Measurements from ENCODE around the gene DBF4.
"Not testable (repeated sequence)": the region's sequence is repeated elsewhere in the genome, so short reads cannot be mapped to it uniquely, and the experiment has no call there.

DBF4 gene

DNA sequence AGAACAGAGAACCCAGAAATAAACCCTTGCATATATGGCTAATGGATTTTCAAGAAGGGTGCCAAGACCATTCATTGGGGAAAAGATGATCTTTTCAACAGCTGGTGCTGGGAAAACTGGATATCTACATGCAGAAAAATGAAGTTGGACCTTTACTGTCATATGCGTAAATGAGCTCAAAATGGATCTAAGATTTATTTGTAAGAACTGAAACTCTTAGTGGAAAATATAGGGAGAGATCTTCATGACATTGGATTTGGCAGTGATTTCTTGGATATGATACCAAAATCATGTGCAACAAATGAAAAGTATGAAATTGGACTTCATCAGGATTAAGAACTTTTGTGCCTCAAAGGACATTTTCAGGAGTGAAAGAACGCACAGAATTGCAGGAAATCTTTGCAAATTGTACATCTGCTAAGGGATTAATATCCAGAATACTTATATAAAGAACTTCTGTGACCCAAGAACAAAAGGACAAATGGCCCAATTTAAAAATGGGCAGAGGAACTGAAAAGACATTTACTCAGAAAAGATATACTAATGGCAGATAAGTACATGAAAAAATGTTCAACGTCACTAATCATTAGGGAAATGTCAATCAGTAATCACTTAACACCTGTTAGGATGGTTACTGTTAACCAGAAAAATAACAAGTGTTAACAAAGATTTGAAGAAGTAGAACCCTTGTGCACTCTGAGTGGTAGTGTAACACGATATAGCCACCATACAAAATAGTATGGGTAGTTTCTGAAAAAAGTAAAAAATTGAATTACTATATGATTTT, 6.1 kb downstream of the DBF4 start:
- no peak for DNase-seq

DNA sequence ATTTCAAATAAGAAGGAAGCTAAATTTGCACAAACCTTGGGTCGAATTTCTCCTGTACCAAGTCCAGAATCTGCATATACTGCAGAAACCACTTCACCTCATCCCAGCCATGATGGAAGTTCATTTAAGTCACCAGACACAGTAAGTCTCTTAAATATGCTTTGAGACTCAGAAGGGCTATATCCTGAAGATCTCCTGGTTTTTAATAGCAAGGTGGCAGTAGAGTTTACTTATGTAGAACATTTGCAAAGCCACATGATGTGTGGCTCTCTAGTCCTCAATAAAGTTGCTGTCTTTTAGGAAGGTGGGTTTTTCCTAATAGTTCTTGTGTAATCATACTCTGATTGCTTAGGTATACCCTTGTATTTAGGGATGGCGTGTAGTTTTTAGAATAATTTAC, 8.7 kb downstream of the DBF4 start:
- DNase-seq = no peak

DNA sequence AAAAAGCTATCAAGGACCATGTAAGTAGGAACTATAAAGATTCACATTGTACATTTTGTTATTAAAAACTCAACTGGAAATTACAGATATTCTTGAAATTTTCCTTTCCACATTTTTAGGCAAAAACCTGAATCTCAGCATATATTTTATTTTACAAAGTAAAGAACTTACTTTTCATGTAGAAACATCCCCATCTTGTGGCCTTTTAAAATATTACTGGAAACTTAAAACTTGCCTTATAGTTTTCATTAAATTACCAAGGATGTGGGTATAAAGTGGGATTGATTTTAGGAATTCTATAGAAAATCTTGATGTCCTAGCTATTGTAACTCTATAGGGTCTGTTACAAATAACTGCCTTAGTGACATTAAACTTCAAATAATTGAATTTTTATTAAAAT, 10.6 kb downstream of the DBF4 start:
- no peak for DNase-seq

DNA sequence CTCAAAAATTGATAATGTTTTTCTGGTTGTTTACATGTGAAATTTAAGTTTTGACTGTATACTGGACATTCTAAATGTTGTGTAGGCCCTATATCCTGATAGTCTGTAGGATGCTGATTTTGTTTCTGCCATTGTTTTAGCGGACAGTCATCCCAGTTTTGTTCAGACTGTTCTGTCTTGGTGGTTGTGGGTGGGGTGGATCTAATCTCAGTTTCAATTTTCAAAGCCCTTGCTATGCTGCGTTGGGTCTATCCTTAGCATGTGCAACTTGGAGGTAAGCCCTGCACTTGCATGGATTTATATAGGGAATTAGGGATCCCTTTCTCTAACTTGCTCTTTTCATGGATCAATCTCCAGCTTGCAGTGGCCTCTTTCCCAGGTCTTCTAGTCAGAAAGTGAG, 19.1 kb downstream of the DBF4 start:
- DNase-seq = no peak

DNA sequence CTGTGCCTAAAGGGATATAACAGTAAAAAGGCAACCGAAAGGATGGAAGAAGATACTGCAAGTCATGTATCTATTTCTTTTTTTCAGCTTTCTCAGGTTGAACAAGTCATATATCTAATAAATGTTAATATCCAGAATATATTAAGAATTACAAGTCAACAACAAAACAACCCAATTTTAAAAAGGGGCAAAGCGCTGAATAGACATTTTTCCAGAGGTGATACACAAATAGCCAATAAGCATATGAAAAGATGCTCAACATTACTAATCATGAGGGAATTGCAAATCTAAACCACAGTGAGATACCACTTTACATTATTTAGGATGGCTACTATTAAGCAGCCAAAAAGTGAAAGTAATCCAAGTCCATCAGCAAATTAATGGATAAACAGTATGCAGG, 23.0 kb downstream of the DBF4 start:
- DNase-seq = no peak

DNA sequence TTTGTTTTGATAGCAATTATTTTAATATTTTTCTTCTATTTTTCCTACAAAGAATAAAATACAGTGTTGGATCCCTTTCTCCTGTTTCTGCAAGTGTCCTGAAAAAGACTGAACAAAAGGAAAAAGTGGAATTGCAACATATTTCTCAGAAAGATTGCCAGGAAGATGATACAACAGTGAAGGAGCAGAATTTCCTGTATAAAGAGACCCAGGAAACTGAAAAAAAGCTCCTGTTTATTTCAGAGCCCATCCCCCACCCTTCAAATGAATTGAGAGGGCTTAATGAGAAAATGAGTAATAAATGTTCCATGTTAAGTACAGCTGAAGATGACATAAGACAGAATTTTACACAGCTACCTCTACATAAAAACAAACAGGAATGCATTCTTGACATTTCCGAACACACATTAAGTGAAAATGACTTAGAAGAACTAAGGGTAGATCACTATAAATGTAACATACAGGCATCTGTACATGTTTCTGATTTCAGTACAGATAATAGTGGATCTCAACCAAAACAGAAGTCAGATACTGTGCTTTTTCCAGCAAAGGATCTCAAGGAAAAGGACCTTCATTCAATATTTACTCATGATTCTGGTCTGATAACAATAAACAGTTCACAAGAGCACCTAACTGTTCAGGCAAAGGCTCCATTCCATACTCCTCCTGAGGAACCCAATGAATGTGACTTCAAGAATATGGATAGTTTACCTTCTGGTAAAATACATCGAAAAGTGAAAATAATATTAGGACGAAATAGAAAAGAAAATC, 31.0 kb downstream of the DBF4 start:
- not testable (repeated sequence) for DNase-seq

DNA sequence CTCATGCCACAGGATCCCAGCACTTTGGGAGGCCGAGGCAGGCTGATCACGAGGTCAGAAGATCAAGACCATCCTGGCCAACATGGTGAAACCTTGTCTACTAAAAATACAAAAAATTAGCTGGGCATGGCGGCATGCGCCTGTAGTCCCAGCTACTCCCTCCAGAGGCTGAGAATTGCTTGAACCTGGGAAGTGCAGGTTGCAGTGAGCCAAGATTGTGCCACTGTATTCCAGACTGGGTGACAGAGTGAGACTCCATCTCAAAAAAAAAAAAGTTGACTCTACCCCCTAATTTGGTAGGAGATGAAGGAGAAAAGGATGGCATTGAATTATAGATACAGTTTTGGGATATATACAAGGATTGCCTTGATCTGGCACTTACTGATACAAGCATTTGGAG, 32.5 kb downstream of the DBF4 start:
- not testable (repeated sequence) for DNase-seq

DNA sequence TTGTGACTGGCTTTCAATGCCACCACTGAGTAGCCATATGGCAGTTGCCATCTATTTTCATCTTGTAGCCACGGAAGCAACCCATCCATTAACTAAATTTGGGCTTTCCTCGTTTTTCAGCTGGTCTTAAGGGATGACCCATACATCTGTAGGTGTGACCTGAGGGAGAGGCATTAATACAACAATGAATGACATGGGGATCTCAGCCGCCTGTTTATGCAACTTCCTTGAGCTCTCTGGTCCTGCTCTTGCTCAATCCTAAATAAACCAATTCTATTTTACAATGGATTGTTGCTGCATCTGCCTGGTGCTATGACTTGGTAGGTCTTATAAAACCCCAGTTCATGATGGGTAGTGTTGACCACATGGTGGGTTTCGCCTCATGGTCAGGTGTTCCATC, 35.8 kb downstream of the DBF4 start:
- no peak for DNase-seq

DNA sequence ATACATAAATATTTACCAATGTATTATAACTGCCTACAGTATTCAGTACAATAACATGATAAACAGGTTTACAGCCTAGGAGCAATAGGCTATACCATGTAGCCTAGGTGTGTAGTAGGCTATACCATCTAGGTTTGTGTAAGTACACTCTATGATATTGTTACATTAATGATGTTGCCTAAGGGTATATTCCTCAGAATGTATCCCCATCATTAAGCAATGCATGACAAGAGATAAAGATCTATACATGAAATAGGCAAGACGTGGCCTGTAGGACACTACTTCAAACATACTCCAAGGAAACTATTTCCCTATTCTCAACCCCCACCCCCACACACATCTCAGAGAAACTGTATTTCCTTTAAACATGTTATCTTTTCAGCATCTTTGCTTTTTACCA, 42.4 kb downstream of the DBF4 start:
- no peak for DNase-seq

DNA sequence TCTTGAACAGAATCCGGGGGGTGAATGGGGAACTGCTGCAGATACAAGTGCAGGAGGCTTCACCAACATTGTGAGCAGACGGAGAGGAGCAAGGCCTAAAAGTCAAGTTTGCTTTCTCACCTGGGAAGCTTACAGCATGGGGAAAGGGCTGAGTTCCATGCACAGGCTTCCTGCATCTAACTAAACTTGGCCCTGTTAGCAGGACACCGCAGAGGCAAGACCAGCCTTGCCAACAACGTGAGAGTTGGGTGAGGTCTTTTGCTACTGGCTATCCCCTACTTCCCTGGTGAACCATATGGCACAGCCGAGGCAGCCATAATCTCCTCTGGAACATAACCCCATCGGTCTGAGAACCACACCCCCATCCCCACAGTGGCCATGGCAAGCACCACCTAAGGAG, 43.6 kb downstream of the DBF4 start:
- DNase-seq = no peak

DNA sequence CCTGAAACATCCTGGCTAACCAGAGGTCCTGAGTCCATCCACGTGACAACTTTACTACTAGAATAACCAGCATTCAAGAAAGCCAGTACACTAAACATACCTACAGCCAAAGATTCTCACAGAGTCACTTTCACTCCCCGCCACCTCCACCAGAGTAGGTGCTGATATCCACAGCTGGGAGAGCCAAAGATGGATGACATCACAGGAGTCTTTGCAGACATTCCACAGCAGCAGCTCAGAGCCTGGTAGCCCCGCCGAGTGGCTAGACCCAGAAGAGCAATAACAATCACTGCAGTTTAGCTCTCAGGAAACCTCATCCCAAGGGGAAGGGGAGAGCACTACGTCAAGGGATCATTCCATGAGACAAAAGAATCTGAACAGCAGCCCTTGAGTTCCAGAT, 44.3 kb downstream of the DBF4 start:
- DNase-seq = no peak

DNA sequence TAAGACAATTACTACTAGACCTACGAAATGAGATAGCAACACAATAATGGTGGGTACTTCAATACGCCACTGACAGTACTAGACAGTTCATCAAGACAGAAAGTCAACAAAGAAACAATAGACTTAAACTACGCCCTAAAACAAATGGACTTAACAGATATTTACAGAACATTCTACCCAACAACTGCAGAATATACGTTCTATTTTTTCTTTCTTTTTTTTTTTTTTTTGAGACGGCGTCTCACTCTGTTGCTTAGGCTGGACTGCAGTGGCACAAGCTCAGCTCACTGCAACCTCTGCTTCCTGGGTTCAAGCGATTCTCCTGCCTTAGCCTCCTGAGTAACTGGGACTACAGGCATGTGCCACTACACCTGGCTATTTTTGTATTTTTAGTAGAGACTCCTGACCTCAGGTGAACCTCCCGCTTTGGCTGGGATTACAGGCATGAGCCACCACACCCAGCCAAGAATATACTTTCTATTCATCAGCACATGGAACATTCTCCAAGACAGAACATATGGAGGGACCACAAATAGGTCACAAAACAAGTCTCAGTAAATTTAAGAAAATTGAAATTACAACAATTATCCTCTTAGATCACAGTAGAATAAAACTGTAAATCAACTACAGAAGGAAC, 46.6 kb downstream of the DBF4 start:
- DNase-seq = not testable (repeated sequence)

DNA sequence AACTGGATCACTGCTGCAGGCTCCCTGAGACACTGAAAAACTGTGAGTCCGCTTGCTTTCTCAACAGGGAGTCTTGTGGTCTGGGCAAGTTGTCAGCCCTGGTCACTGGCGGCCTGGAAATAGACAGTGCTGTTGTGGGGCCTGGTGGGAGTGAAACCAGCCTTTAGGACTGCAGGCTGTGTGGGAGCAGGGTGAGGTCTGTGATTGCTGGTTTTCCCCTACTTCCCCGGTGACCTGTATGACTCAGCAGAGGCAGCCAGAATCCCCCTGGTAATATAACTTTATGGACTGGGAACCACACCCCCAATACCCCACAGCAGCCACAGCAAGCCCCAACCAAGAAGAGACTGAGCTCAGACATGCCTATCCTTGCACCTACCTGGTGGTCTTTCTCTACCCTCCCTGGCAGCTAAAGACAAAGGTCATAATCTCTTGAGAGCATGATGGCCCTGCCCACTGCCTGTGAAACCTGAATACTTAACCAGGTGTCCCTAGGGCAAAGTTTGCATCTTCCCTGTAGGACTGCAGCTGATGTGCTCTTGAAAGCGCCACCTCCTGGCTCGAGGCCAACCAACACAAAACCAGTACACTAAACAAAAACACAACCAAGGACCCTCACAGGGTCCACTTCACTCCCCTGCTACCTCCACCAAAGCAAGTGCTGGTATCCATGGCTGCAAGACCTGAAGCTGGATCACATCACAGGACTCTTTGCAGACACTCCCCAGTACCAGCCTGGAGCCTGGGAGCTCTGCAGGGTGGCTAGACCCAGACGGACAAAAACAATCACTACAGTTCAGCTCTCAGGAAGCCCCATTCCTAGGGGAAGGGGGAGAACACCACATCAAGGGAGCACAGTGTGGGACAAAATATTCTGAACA, 50.5 kb downstream of the DBF4 start:
- DNase-seq = no peak

DNA sequence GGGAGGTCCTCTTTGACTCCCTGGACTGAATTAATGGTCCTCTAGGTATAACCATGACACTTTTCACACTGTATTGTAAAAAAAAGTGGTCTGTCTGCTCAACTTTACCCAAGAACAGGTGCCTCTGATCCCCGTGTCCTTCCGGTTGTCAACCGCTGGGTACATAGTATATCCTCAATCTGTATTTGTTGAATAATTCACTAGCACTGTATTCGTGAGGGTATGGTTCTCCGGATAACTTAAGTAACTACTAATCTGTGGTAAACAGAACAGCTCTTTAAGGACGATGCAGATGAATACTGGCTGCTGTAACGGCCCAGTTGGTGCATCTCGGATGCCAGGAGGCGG, 57.3 kb downstream of the DBF4 start:
- no peak for DNase-seq

DNA sequence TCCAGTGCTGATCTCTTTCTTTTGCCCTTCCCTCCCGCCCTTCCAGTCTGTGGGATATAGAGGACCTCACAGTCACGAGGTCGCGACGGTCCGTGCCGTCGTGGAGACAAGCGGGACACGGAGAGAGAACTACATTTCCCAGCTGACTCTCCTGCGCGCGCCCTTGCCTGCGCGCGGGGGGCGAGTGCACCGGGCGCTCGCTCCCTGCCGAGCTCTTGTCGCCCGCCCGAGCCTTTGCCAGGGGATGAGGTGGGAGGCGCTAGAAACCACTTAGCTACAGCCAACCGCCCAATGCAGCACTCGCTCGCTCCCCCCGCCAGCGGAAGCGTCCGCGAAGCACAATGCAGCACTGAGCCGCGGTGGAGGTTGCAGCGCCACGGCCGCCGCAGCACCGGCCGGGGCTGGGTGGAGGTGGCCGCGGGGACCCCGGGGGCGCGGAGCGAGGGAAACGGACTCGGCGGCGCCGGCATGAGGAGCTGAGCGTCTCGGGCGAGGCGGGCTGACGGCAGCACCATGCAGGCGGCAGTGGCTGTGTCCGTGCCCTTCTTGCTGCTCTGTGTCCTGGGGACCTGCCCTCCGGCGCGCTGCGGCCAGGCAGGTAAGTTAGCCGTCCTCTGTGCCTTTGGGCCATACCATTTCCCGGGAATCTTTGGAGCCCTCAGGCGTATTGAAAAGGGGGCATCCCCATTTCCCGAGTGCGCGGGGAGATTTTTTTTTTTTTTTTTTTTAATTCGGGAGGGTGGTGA, 57.8 kb downstream of the DBF4 start, which contains the start of gene ADAM22:
Gene ADAM22 (plus strand): TSS at position 299 of the 746 bp plus-strand sequence. CDS start 215 bp downstream, at position 514.
- peak; percentile 97 for DNase-seq

DNA sequence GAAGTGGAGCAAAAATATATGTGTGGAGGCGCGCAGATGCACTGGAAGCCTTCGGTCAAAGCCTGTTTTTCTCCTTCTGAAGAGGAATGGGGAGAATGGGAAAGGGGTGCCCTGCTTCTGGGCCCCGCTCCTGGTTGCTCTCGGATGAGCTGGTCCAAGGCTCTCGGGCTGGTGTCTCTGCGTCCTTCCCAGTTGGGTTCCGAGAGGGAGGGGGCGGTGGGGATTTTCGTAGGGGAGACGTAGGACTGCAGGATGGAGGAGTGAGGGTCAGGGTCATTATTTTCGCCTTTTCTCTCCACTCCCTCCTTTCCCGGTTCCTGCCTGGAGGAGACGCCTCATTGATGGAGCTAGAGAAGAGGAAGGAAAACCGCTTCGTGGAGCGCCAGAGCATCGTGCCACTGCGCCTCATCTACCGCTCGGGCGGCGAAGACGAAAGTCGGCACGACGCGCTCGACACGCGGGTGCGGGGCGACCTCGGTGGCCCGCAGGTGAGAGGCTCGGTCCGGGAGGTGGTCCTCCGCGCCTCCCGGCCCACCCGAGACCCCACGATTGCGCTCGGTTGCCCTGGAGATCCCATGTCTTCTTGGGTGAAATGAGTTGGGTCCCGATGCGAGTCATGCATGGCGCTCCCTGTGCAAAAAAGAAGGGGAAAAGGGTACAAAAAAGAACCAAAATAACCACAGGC, 58.5 kb downstream of the DBF4 start:
- DNase-seq = peak; percentile 88

DNA sequence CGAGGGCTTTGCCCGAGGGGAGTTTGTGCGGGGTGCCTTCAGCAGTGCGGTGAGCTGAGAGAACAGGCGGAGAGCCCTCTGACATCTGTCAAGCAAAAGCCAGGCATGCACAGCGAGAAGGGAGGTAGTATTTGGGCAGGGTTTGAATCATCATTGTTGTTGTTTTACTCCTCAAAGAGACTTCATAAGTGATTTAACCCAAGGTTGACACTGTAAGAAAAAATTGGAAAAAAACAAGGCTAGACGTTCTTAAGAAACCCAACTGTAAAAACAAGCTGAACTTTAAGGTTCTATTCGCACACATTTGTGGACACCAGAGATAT, 59.1 kb downstream of the DBF4 start:
- no peak for DNase-seq

DNA sequence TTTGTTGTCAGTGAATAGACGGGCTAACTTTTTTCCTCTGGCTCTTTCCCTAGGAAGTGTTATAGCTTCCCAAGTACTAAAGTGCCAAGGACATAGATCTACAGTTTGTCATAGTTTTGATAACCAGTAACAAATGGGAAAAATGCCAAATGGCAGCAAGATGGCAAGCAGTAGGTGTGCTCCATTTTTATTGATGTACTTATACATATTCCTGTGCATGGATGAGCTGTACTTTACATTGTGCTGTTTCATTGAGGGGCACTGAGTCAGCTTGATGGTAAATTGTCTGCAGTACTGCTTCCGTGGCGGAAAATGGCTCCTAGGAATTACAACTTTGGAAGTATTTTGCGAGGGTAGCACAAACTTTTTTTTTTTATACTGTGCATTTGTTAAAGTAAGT, 64.8 kb downstream of the DBF4 start:
- DNase-seq = no peak

DNA sequence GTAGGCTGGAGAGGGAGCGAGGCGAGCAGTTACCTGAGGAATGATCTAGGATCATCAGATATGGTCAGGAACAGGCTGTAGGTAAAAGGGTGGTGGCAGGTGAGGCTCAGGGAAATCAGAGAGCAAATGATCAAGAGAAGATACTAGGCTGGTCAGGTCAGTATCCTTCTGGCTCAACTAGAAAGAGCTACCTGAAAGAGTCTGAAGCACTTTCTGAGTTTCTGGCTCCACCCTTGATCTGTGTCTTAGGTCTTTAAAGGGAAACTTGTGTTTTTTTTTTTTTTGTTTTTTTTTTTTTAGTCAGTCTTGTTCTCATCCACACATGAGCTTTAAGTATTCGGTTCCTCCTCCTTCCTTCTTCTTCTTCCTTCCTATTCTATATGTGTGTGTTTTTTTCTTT, 68.3 kb downstream of the DBF4 start:
- DNase-seq = no peak

DNA sequence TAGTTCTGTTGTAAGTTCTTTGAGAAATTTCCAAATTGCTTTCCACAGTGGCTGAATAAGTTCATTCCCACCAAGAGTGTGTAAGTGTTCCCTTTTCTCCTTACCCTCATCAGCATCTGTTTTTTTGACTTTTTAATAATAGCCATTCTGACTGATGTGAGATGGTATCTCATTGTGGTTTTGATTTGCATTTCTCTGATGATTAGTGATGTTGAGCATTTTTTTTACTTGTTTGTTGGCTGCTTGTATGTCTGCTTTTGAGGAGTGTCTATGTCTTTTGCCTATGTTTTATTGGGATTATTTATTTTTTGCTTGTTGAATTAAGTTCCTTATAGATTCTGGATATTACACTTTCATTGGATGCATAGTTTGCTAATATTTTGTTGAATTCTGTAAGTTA, 69.6 kb downstream of the DBF4 start:
- not testable (repeated sequence) for DNase-seq

DNA sequence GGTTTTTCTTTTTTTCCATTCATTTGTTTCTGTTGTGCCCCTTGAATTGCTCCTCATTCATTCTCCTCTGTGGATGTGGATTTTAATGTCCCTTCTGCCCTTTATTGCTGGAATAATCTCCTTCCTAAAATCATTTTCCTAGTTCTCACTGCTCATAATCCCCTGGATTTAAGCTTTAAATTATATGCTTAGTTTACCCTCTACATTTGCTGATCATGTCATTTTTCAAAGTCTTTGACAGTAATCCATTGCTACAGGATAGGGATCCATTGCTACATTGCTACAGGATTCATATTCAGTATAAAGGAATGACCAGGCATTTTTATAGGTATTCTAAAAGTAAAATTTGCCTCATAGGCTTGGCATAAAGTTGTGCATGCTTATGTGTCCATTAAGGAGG, 72.1 kb downstream of the DBF4 start:
- DNase-seq = no peak
